ENCODE results near the gene KIF25. TPM values are rescaled to one million over a fixed set of nuclear protein-coding genes. Genes with fewer than 3 reads are reported as not detected.

Gene KIF25
- total RNA-seq, 5 donors from 2014 or later (not counting 1 experiment from before 2014, with no cell fraction given): not detected

DNA sequence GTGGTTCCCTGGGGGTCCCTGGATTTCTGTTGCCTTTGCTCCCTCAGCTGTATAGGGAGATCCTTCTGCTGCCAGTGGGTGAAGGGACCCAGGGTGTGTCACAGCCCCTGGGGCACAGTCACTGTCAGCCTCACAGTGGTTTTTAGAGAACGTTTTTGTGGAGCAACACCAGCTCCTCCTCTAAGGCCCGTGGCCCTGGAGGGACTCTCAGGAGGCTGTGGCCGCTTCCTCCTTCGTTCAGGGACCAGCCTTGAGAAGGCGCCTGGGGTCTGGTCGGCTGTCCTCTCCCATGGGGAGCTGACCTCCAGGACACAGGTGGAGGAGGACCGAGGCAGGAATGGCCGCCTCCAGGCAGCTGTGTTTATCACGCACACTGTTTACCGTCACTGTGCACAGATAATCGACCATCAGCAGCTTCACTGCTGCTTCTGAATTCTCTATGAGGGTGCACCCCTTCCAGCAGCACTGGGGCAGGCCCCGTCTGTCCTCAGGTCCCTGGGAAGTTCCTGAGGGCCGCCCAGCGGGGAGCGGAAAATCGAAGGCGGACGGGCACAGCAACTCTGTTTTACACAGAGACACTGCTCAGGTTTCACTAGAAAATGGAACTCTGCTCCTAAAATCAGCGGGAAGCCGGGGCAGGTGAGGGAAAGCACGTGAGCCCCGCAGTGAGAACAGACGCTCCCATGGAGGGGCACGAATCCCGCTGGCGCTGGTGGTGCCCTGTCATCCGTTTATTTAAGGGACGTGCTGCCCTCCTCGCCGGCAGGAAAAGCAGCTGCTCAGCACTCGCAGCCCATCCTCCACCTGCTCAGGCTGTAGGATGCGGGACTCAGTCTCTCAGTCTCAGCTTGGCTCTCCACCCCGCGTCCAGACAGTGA lies 92.0 kb downstream of the KIF25 start:
- H3K4me1 Mint-ChIP-seq: no peaks in the 10 kb centered on the region
- H3K27ac ChIP-seq (ENCODE audit: low read length): no peak overlapping the region
- POLR2A ChIA-PET: no interaction called here
- no peaks in the 10 kb centered on the region for H3K27me3 Mint-ChIP-seq
- peaks cover 0 to 7% (median 2%) of the 10 kb centered on the region in 3 donors for H3K9me3 Mint-ChIP-seq
- H3K4me3 ChIP-seq (ENCODE audit: control insufficient read depth in 1 of 2, extremely low read depth in 1 of 2, low read length in 1 of 2): no peak overlapping the region
- ATAC-seq (replicated peaks in 1 of 4): no peak
- H3K36me3 ChIP-seq (ENCODE audit: control insufficient read depth in 2 of 2, extremely low read depth in 1 of 2, insufficient read depth in 1 of 2, low read length in 1 of 2): no peaks in the 10 kb centered on the region
- no peak overlapping the region for H3K27ac Mint-ChIP-seq
- DNase-seq: no peak
- 78% methylated on average over 28 of the region's 34 CpGs for WGBS (ENCODE audit: insufficient coverage)
- H3K36me3 Mint-ChIP-seq: no peaks in the 10 kb centered on the region
- CTCF ChIA-PET: no interaction called here
- H3K4me1 ChIP-seq (ENCODE audit: control insufficient read depth in 1 of 2, extremely low read depth in 1 of 2, insufficient read depth in 2 of 2, low read length in 2 of 2): no peaks in the 10 kb centered on the region
- peaks cover 0 to 20% of the 10 kb centered on the region in 2 experiments for H3K27me3 ChIP-seq (replicated peaks in 1 of 2; ENCODE audit: control insufficient read depth in 2 of 2, extremely low read depth in 1 of 2, insufficient read depth in 2 of 2, low read length in 1 of 2)
- H3K4me3 Mint-ChIP-seq: no peak overlapping the region
- no peaks in the 10 kb centered on the region for H3K9me3 ChIP-seq

DNA sequence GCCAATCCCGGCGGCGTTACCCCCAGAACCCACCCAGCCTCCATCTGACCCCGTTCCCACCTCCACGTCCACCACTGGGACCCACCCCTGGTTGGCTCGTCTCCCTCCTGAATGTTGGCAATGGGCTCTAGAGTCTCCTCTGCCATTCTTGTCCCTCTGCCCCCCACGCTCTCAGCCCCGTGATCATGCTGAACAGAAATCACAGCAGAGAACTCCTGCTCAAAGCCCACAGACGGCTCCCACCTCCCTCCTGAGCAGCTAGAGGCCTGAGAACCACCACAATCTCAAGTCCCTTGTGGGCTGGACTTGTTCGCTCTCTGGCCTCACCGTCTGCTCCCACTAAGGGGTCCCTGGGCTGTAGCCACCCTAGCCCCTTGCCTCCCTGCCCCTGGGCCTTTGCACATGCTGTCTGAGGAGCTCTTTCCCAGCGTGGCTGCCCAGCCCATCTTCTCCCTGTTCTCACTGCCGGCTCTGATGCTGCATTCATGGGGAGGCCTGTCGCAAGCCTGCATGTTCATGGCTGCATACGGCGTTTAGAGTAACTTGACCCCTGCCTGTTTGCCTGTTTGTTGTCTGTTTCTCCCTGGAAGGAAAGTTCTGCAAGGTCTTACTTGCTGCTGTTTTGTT lies 92.7 kb downstream of the KIF25 start:
- H3K9me3 ChIP-seq: no peaks in the 10 kb centered on the region
- peaks cover 0 to 16% of the 10 kb centered on the region in 2 experiments for H3K27me3 ChIP-seq (replicated peaks in 1 of 2; ENCODE audit: control insufficient read depth in 2 of 2, extremely low read depth in 1 of 2, insufficient read depth in 2 of 2, low read length in 1 of 2)
- ATAC-seq (replicated peaks in 1 of 4): no peak
- POLR2A ChIA-PET: no interaction called here
- Mint-ChIP-seq H3K27me3 (no peaks in the 10 kb centered on the region), H3K4me3 (no peak overlapping the region), H3K36me3 (no peaks in the 10 kb centered on the region), H3K4me1 (no peaks in the 10 kb centered on the region), H3K27ac (no peak overlapping the region), H3K9me3 (peaks cover 0 to 7% (median 2%) of the 10 kb centered on the region in 3 donors)
- no peaks in the 10 kb centered on the region for H3K36me3 ChIP-seq (ENCODE audit: control insufficient read depth in 2 of 2, extremely low read depth in 1 of 2, insufficient read depth in 1 of 2, low read length in 1 of 2)
- CTCF ChIA-PET: no interaction called here
- H3K4me3 ChIP-seq (ENCODE audit: control insufficient read depth in 1 of 2, extremely low read depth in 1 of 2, low read length in 1 of 2): no peak overlapping the region
- H3K4me1 ChIP-seq (ENCODE audit: control insufficient read depth in 1 of 2, extremely low read depth in 1 of 2, insufficient read depth in 2 of 2, low read length in 2 of 2): no peaks in the 10 kb centered on the region
- 78% methylated on average over 16 of the region's 16 CpGs for whole genome bisulfite sequencing (ENCODE audit: insufficient coverage)
- H3K27ac ChIP-seq (ENCODE audit: low read length): no peak overlapping the region
- no peak for DNase-seq

DNA sequence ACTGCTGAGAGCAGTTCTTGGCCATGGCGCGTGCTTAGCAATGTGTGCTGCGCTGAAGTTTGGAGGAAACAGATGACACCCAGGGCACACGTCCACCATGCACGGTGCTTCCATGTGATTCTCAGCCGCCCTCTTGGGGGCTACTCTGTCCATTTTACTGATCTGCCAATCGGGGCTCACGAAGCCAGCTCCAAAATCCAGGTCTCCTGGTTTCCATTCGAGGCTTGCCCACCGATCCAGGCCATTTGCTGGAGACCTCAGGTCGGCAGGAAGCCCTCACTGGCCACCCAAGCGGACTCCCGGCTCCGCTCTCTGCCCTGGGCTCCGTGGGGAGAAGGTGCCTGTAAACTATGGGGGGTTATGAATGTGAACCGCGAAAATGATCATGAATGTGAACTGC lies 93.2 kb downstream of the KIF25 start:
- Histone ChIP-seq H3K27ac (ENCODE audit: low read length) (no peak overlapping the region), H3K4me1 (ENCODE audit: control insufficient read depth in 1 of 2, extremely low read depth in 1 of 2, insufficient read depth in 2 of 2, low read length in 2 of 2) (no peaks in the 10 kb centered on the region), H3K4me3 (ENCODE audit: control insufficient read depth in 1 of 2, extremely low read depth in 1 of 2, low read length in 1 of 2) (no peak overlapping the region), H3K27me3 (replicated peaks in 1 of 2; ENCODE audit: control insufficient read depth in 2 of 2, extremely low read depth in 1 of 2, insufficient read depth in 2 of 2, low read length in 1 of 2) (peaks cover 0 to 14% of the 10 kb centered on the region in 2 experiments), H3K36me3 (ENCODE audit: control insufficient read depth in 2 of 2, extremely low read depth in 1 of 2, insufficient read depth in 1 of 2, low read length in 1 of 2) (no peaks in the 10 kb centered on the region), H3K9me3 (no peaks in the 10 kb centered on the region)
- Mint-ChIP-seq H3K27me3 (no peaks in the 10 kb centered on the region), H3K9me3 (peaks cover 0 to 7% (median 2%) of the 10 kb centered on the region in 3 donors), H3K4me1 (no peaks in the 10 kb centered on the region), H3K36me3 (no peaks in the 10 kb centered on the region), H3K4me3 (no peak overlapping the region), H3K27ac (no peak overlapping the region)
- DNase-seq (no peak), ATAC-seq (replicated peaks in 1 of 4) (no peak)
- ChIA-PET CTCF (no interaction called here), POLR2A (no interaction called here)
- 78% methylated on average over 11 of the region's 17 CpGs for WGBS (ENCODE audit: insufficient coverage)

DNA sequence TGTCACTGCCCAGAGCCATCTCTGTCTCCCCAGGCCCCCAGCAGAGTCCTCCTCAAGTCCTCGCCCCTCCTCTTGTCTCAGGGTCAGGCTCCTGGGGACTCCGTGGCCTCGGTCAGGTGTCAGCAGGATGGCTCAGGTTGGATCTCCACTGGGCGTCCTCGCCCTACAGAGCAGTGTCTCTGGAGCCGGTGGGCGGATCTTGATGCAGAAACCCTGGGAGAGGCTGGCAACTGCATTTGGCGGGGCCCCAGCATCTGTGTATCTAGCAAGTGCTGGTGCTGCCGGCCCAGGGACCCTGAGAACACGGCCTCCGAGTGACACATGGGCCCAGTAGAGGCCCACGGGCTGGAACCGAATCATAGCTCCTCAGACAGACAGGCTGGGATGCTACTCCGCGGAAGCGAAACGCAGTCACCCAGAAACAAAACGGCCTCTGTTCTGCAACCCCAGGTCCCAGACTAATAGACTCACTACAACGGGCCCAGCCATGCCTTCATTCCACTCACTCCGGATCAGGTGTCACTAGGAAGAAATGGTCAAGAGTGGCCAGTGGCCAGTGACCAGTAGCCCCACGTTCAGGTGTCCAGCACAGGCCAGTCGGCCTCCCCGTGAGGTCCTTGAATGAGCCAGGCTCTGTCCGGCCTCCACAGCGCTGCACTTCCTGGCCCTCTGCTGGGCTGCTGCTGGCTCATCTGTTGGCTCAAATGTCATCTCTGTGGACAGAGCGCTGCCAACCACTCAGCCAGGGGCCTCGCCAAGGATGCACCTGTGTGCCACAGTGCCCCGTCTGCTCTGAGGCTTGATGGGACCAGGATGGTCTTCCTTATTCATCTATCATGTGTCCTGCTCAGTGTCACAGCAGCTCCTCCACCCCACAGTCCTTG lies 94.2 kb downstream of the KIF25 start:
- POLR2A ChIA-PET: no interaction called here
- ATAC-seq (replicated peaks in 1 of 4) (no peak), DNase-seq (no peak)
- Histone ChIP-seq H3K27ac (ENCODE audit: low read length) (no peak overlapping the region), H3K4me1 (ENCODE audit: control insufficient read depth in 1 of 2, extremely low read depth in 1 of 2, insufficient read depth in 2 of 2, low read length in 2 of 2) (no peaks in the 10 kb centered on the region), H3K36me3 (ENCODE audit: control insufficient read depth in 2 of 2, extremely low read depth in 1 of 2, insufficient read depth in 1 of 2, low read length in 1 of 2) (no peaks in the 10 kb centered on the region), H3K9me3 (no peaks in the 10 kb centered on the region), H3K27me3 (replicated peaks in 1 of 2; ENCODE audit: control insufficient read depth in 2 of 2, extremely low read depth in 1 of 2, insufficient read depth in 2 of 2, low read length in 1 of 2) (peaks cover 0 to 14% of the 10 kb centered on the region in 2 experiments), H3K4me3 (ENCODE audit: control insufficient read depth in 1 of 2, extremely low read depth in 1 of 2, low read length in 1 of 2) (no peak overlapping the region)
- CTCF ChIA-PET: no interaction called here
- 91% methylated on average over 27 of the region's 28 CpGs for WGBS (ENCODE audit: insufficient coverage)
- Mint-ChIP-seq H3K27me3 (peaks cover 0 to 1% of the 10 kb centered on the region in 2 donors), H3K36me3 (no peaks in the 10 kb centered on the region), H3K4me3 (no peak overlapping the region), H3K4me1 (no peaks in the 10 kb centered on the region), H3K9me3 (peaks cover 0 to 7% (median 2%) of the 10 kb centered on the region in 3 donors), H3K27ac (no peak overlapping the region)

DNA sequence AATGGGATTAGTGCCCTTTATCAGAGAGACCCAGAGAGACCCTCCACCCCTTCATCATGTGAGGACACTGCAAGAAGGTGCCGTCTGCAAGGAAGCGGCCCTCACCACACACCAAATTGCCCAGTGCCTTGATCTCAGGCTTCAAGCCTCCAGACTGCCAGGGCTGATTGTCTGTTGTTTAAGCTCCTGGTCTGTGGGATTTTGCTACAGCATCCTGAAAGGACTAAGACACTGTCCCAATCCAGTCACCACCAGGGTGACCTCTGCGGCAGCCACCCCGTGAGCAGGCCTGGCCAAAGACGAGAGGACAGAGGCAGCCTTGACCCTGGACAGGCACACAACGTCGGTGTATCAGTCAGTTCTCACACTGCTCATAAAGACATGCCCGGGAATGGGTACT lies 95.1 kb downstream of the KIF25 start:
- ChIA-PET POLR2A (no interaction called here), CTCF (no interaction called here)
- Histone ChIP-seq H3K27me3 (replicated peaks in 1 of 2; ENCODE audit: control insufficient read depth in 2 of 2, extremely low read depth in 1 of 2, insufficient read depth in 2 of 2, low read length in 1 of 2) (peaks cover 0 to 21% of the 10 kb centered on the region in 2 experiments), H3K4me3 (ENCODE audit: control insufficient read depth in 1 of 2, extremely low read depth in 1 of 2, low read length in 1 of 2) (no peak overlapping the region), H3K27ac (ENCODE audit: low read length) (no peak overlapping the region), H3K9me3 (no peaks in the 10 kb centered on the region), H3K36me3 (ENCODE audit: control insufficient read depth in 2 of 2, extremely low read depth in 1 of 2, insufficient read depth in 1 of 2, low read length in 1 of 2) (no peaks in the 10 kb centered on the region), H3K4me1 (ENCODE audit: control insufficient read depth in 1 of 2, extremely low read depth in 1 of 2, insufficient read depth in 2 of 2, low read length in 2 of 2) (no peaks in the 10 kb centered on the region)
- Mint-ChIP-seq H3K27me3 (peaks cover under 1 to 2% of the 10 kb centered on the region in 2 donors), H3K9me3 (peaks cover 0 to 7% (median 2%) of the 10 kb centered on the region in 3 donors), H3K36me3 (no peaks in the 10 kb centered on the region), H3K4me3 (no peak overlapping the region), H3K27ac (no peak overlapping the region), H3K4me1 (no peaks in the 10 kb centered on the region)
- ATAC-seq (replicated peaks in 1 of 4): no peak
- 76% methylated on average over 5 of the region's 8 CpGs for WGBS (ENCODE audit: insufficient coverage)
- no peak for DNase-seq

DNA sequence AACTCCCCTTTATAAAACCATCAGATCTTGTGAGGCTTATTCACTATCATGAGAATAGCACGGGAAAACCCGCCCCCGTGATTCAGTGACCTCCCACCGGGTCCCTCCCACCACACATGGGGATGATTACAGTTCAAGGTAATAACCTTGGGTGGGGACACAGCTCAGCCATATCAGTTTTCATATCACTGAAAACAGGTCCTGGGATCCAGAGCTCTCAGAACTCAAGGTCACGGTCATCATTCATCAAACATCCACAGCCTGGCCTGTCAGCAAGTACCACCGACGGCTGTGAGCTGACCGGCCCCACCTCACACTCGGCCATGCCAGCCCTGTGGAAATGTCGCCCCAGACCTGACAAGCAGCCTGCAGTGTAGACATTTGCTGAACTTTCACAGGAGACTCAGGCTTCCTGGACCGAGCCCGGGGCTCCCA lies 95.6 kb downstream of the KIF25 start:
- ChIA-PET POLR2A (no interaction called here), CTCF (no interaction called here)
- H3K27ac Mint-ChIP-seq: no peak overlapping the region
- Histone ChIP-seq H3K36me3 (ENCODE audit: control insufficient read depth in 2 of 2, extremely low read depth in 1 of 2, insufficient read depth in 1 of 2, low read length in 1 of 2) (no peaks in the 10 kb centered on the region), H3K4me1 (ENCODE audit: control insufficient read depth in 1 of 2, extremely low read depth in 1 of 2, insufficient read depth in 2 of 2, low read length in 2 of 2) (no peaks in the 10 kb centered on the region), H3K27ac (ENCODE audit: low read length) (no peak overlapping the region), H3K4me3 (ENCODE audit: control insufficient read depth in 1 of 2, extremely low read depth in 1 of 2, low read length in 1 of 2) (no peak overlapping the region), H3K9me3 (no peaks in the 10 kb centered on the region), H3K27me3 (replicated peaks in 1 of 2; ENCODE audit: control insufficient read depth in 2 of 2, extremely low read depth in 1 of 2, insufficient read depth in 2 of 2, low read length in 1 of 2) (peaks cover 0 to 22% of the 10 kb centered on the region in 2 experiments)
- WGBS (ENCODE audit: insufficient coverage): 77% methylated on average over 7 of the region's 12 CpGs
- H3K4me1 Mint-ChIP-seq: no peaks in the 10 kb centered on the region
- H3K9me3 Mint-ChIP-seq: peaks cover 0 to 7% (median 2%) of the 10 kb centered on the region in 3 donors
- no peaks in the 10 kb centered on the region for H3K36me3 Mint-ChIP-seq
- no peak overlapping the region for H3K4me3 Mint-ChIP-seq
- ATAC-seq (replicated peaks in 1 of 4) (no peak), DNase-seq (no peak)
- H3K27me3 Mint-ChIP-seq: peaks cover 4 to 6% of the 10 kb centered on the region in 2 donors

All from T-cell (primary cell).